Stimulated activated CD4-positive, alpha-beta T cell treated with anti-CD3 and anti-CD28 coated beads, Interleukin-12 subunit alpha, Interleukin-12 subunit beta, amount 100 ng/mL, for 4 hours (primary cell): ENCODE data around the gene PSMG3.

Experiments
- DNase-seq: peaks from one replicate; pipeline ENCODE4 v3.0.0-alpha.2; 2020

PSMG3 gene

GRCh38 chr7:1578513-1578912 lies 8.7 kb upstream of the PSMG3 start:
- DNase-seq = no peak

- DNase-seq = no peak
These were observed 6.9 kb upstream of the PSMG3 start for GRCh38 chr7:1576521-1577253.

- no peak for DNase-seq
These were observed 6.0 kb upstream of the PSMG3 start for GRCh38 chr7:1575809-1576208.

GRCh38 chr7:1572111-1572822 lies 2.4 kb upstream of the PSMG3 start:
- DNase-seq = no peak

- DNase-seq = no peak
These were observed 396 bp downstream of the PSMG3 start for GRCh38 chr7:1569440-1569832.

- DNase-seq = no peak
These were observed 816 bp downstream of the PSMG3 start for GRCh38 chr7:1569016-1569415.

GRCh38 chr7:1567896-1568510 lies 1.8 kb downstream of the PSMG3 start:
- no peak for DNase-seq

GRCh38 chr7:1567049-1567771 lies 2.6 kb downstream of the PSMG3 start:
- no peak for DNase-seq

GRCh38 chr7:1566687-1567048 lies 3.2 kb downstream of the PSMG3 start:
- DNase-seq = no peak

- no peak for DNase-seq
These were observed 5.2 kb downstream of the PSMG3 start for GRCh38 chr7:1564603-1565022.

- no peak for DNase-seq
These were observed 5.7 kb downstream of the PSMG3 start for GRCh38 chr7:1563981-1564602.

GRCh38 chr7:1562597-1563051 lies 7.2 kb downstream of the PSMG3 start:
- no peak for DNase-seq

GRCh38 chr7:1562116-1562515 lies 7.7 kb downstream of the PSMG3 start:
- DNase-seq = no peak

GRCh38 chr7:1561036-1561940 lies 8.5 kb downstream of the PSMG3 start:
- no peak for DNase-seq

GRCh38 chr7:1560620-1561031 lies 9.2 kb downstream of the PSMG3 start:
- no peak for DNase-seq

- no peak for DNase-seq
These were observed 9.9 kb downstream of the PSMG3 start for GRCh38 chr7:1559626-1560590.

- no peak for DNase-seq
These were observed 10.8 kb downstream of the PSMG3 start for GRCh38 chr7:1558841-1559625.

- no peak for DNase-seq
These were observed 11.5 kb downstream of the PSMG3 start for GRCh38 chr7:1558181-1558811.

GRCh38 chr7:1557771-1558170 lies 12.1 kb downstream of the PSMG3 start:
- DNase-seq = no peak
